Endothelial cell of umbilical vein (primary cell): ENCODE results near the gene PUDP. TPM values are rescaled to one million over a fixed set of nuclear protein-coding genes. Genes with fewer than 3 reads are reported as not detected.

Experiments used
- BruUV-seq: library from RNA; stranded (reverse); fragments of 400-500 nt; replicated peaks from 2 replicates; lab custom pipeline; 2021; lab: Mats Ljungman, UMichigan
- CTCF ChIA-PET: fragments of 300-600, 350-600 bp; sonication (Branson Sonifier 250); formaldehyde crosslinking; loops from one replicate; lab custom pipeline; 2021; ENCODE audit warnings: antibody characterized with exemption, inconsistent platforms; lab: Charles Lee
- POLR2A ChIA-PET: fragments of 300-600, 350-600 bp; sonication (Branson Sonifier 250); formaldehyde crosslinking; loops from one replicate; lab custom pipeline; 2021; ENCODE audit warnings: antibody characterized with exemption, inconsistent platforms; lab: Charles Lee
- DNase-seq: peaks from one replicate; pipeline ENCODE4 v3.0.0-alpha.2; 2011; ENCODE audit warnings: low read depth, low spot score
- FAIRE-seq: peaks from 2 replicates; lab custom pipeline; 2011; peaks lifted over from hg19 to GRCh38; lab: Jason Lieb, UNC
- H2AFZ ChIP-seq: 2 replicates; pipeline ENCODE4 v1.6.0; 2012; ENCODE audit warnings: low read depth, low read length, control low read depth, inconsistent platforms
- H3K27ac ChIP-seq: 2 replicates; pipeline ENCODE4 v1.5.1; 2011; ENCODE audit warnings: low read depth, mild to moderate bottlenecking, control low read depth, low read length, moderate library complexity; ENCODE audit not compliant: insufficient read depth
- H3K27me3 ChIP-seq, 2 experiments: 2 replicates each; pipeline versions ENCODE4 v1.6.0 to v1.6.1; 2011; ENCODE audit warnings: low read length in 2 of 2, mixed read lengths in 1 of 2; ENCODE audit not compliant: control insufficient read depth in 2 of 2, insufficient read depth in 2 of 2
- H3K36me3 ChIP-seq, 2 experiments: 2 replicates in 1 of 2; 3 replicates in 1 of 2; pipeline ENCODE4 v1.5.1; 2011; ENCODE audit warnings: low read length in 2 of 2, mild to moderate bottlenecking in 1 of 2, moderate library complexity in 1 of 2; ENCODE audit not compliant: control insufficient read depth in 2 of 2, insufficient read depth in 2 of 2; ENCODE audit errors: extremely low read depth in 1 of 2
- H3K4me1 ChIP-seq: 3 replicates; pipeline ENCODE4 v1.5.1; 2011; ENCODE audit warnings: mild to moderate bottlenecking, low read length; ENCODE audit not compliant: control insufficient read depth, insufficient read depth; ENCODE audit errors: extremely low read depth
- H3K4me2 ChIP-seq: 2 replicates; pipeline ENCODE4 v1.6.1; 2011; ENCODE audit warnings: low read length, control low read depth, mixed read lengths; ENCODE audit not compliant: insufficient read depth
- H3K4me3 ChIP-seq, 3 experiments: fragments of 200-600 bp in 1 of 3; sonication (generic), shearing (Covaris generic) in 1 of 3; replicated peaks in 1 of 3; 2 replicates each; pipeline ENCODE4 v1.5.1; 2011 to 2016; ENCODE audit warnings: control low read depth in 3 of 3, low read length in 3 of 3, mild to moderate bottlenecking in 2 of 3, inconsistent platforms in 1 of 3, low read depth in 1 of 3, moderate library complexity in 1 of 3; ENCODE audit not compliant: insufficient read depth in 1 of 3
- H3K79me2 ChIP-seq: 2 replicates; pipeline ENCODE4 v1.6.0; 2012; ENCODE audit warnings: low read length, inconsistent platforms; ENCODE audit not compliant: control insufficient read depth, insufficient read depth
- H3K9ac ChIP-seq: replicated peaks from 2 replicates; pipeline ENCODE3; 2011; ENCODE audit warnings: low read length, control low read depth; ENCODE audit not compliant: insufficient read depth; ENCODE audit errors: extremely low read depth
- H3K9me1 ChIP-seq: replicated peaks from 3 replicates; pipeline ENCODE4 v1.6.0; 2011; ENCODE audit warnings: mild to moderate bottlenecking, low read length; ENCODE audit not compliant: control insufficient read depth, insufficient read depth; ENCODE audit errors: extremely low read depth
- H3K9me3 ChIP-seq: replicated peaks from 2 replicates; pipeline ENCODE4 v1.5.1; 2012; ENCODE audit warnings: low read length, inconsistent platforms; ENCODE audit not compliant: control insufficient read depth, insufficient read depth
- H4K20me1 ChIP-seq: replicated peaks from 2 replicates; pipeline ENCODE3; 2011; ENCODE audit warnings: mild to moderate bottlenecking, low read length; ENCODE audit not compliant: control insufficient read depth, insufficient read depth; ENCODE audit errors: extremely low read depth
- CTCF ChIP-seq, 2 donors: IDR thresholded peaks; 1 replicate in 1 of 2; 2 replicates in 1 of 2; pipeline ENCODE4 v1.5.1; 2011; ENCODE audit warnings: low read length in 2 of 2, mild to moderate bottlenecking in 2 of 2, moderate library complexity in 2 of 2, control low read depth in 1 of 2, inconsistent platforms in 1 of 2, low read depth in 1 of 2; ENCODE audit not compliant: insufficient read depth in 1 of 2; ENCODE audit errors: extremely low read depth in 1 of 2
- EZH2 ChIP-seq: IDR thresholded peaks from 2 replicates; pipeline ENCODE4 v1.6.1; 2012; ENCODE audit warnings: borderline replicate concordance, low read depth, mild to moderate bottlenecking, moderate library complexity, low read length, inconsistent platforms; ENCODE audit not compliant: severe bottlenecking
- FOS ChIP-seq: IDR thresholded peaks from 2 replicates; pipeline ENCODE4 v1.6.1; 2011; ENCODE audit warnings: mild to moderate bottlenecking, low read length, moderate library complexity, borderline replicate concordance; ENCODE audit not compliant: insufficient read depth
- GATA2 ChIP-seq: IDR thresholded peaks from 2 replicates; pipeline ENCODE4 v1.7.0; 2011; ENCODE audit warnings: low read depth, mild to moderate bottlenecking, moderate library complexity, mixed read lengths, low read length; ENCODE audit not compliant: insufficient read length, insufficient read depth
- JUN ChIP-seq: IDR thresholded peaks from 2 replicates; pipeline ENCODE4 v1.6.1; 2011; ENCODE audit warnings: borderline replicate concordance, low read depth; ENCODE audit not compliant: insufficient read length, insufficient read depth
- MAX ChIP-seq: IDR thresholded peaks from 2 replicates; pipeline ENCODE4 v1.6.1; 2011; ENCODE audit not compliant: insufficient read depth, insufficient read length
- MYC ChIP-seq: IDR thresholded peaks from one replicate; pipeline ENCODE4 v1.6.1; 2011; ENCODE audit warnings: mild to moderate bottlenecking, low read depth, low read length
- POLR2A ChIP-seq: IDR thresholded peaks from 2 replicates; pipeline ENCODE4 v1.6.1; 2012; ENCODE audit warnings: low read depth, mild to moderate bottlenecking, control low read depth, low read length
- POLR2AphosphoS5 ChIP-seq: IDR thresholded peaks from 2 replicates; pipeline ENCODE4 v1.6.1; 2012; ENCODE audit warnings: low read depth, mild to moderate bottlenecking, control low read depth, low read length, moderate library complexity; ENCODE audit not compliant: insufficient read depth
- dilution Hi-C: fragments of 300-500 bp; cut with MboI; formaldehyde crosslinking; loops from one replicate; pipeline ENCODE4 v1.15.0; 2019; ENCODE audit warnings: low sequenced_read_pairs; ENCODE audit not compliant: extremely low pct_ligation_motif_present
- intact Hi-C: fragments of 100-400 bp; cut with micrococcal nuclease; formaldehyde crosslinking; loops from one replicate; pipeline ENCODE4 v1.10.0; 2022
- polyA plus RNA-seq, 4 experiments: library from polyadenylated mRNA; depleted of rRNA in 3 of 4; stranded (reverse) in 3 of 4; unstranded in 1 of 4; fragments of >200 nt; gene quantifications; 2 replicates each; pipeline versions ENCODE4 v1.2.1 to v1.2.3, GENCODE V29; 2011 to 2012; ENCODE audit warnings: missing spikeins in 1 of 4
- total RNA-seq: library from RNA; stranded (reverse); gene quantifications from 2 replicates; pipeline ENCODE4 v1.2.3, GENCODE V29; 2021

PUDP gene
- total and polyA plus RNA-seq, 2 donors (not counting 3 experiments of a cell fraction or from before 2014, with no cell fraction given): 17.3 to 22.5 TPM

- Histone ChIP-seq H3K4me1 (peaks cover 21% of the 10 kb centered on the region), H3K9me3 (no peaks in the 10 kb centered on the region), H3K9ac (no peak overlapping the region), H3K79me2 (peaks cover 31% of the 10 kb centered on the region), H3K27ac (no peak overlapping the region), H3K4me3 (no peak overlapping the region), H3K4me2 (no peak overlapping the region), H3K27me3 (no peaks in the 10 kb centered on the region), H2AFZ (no peak overlapping the region), H4K20me1 (no peaks in the 10 kb centered on the region), H3K9me1 (no peaks in the 10 kb centered on the region), H3K36me3 (no peaks in the 10 kb centered on the region)
- no TSS peak for BruUV-seq
- intact Hi-C loops (no loop called here), dilution Hi-C loops (no loop called here)
- FAIRE-seq (peak; percentile 53), DNase-seq (no peak)
- CTCF ChIA-PET: interaction anchor here (1.2 kb wide), 1 partner anchor 14 kb away, joined by 3 read pairs; no protein-coding TSS in a partner anchor
- POLR2A ChIA-PET: interaction anchor here (1.1 kb wide), 1 partner anchor 12 kb away, joined by 3 read pairs; no protein-coding TSS in a partner anchor
- TF ChIP-seq MYC (no peak), POLR2AphosphoS5 (no peak), FOS (no peak), CTCF (IDR thresholded peaks at IDR 0.05; ENCODE audit: extremely low read depth in 1 of 2, insufficient read depth in 1 of 2, low read depth in 1 of 2, low read length in 2 of 2) (no peak), POLR2A (no peak), MAX (no peak), GATA2 (no peak), EZH2 (no peak), JUN (no peak)
Observed at GRCh38 chrX:7134981-7135380, 13.0 kb downstream of the PUDP start.
